ENCODE measurements around the gene ZMYND15.

Gene ZMYND15

DNA sequence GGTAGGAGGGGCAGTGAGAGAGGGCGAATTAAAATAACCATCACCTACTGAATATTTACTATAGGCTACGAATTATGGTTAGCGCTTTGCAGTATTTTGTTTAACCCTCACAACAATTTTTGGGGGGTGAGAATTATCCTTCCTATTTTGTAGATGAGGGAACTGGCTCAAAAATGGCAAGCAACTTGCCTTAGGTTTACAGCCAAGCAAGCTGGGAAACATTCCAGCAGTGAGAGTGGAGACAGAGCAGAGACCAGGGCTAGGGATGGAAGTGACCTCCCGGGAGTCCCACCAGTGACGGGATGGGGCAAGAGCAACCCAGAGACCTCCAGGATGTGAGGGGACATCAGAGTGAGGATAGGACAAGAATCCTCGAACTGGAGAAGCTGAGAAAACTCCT, 46.9 kb downstream of the ZMYND15 start:
- H3K4me3 ChIP-seq (ENCODE audit: low read depth, low read length) = no peak overlapping the region
- no peak for TF ChIP-seq CTCF (IDR thresholded peaks at IDR 0.05; ENCODE audit: low read depth, low read length, missing control alignments)
- DNase-seq (ENCODE audit: low read depth) = no peak

GRCh38 chr17:4788159-4788806, 48.6 kb downstream of the ZMYND15 start:
- no peak overlapping the region for H3K4me3 ChIP-seq (ENCODE audit: low read depth, low read length)
- TF ChIP-seq CTCF (IDR thresholded peaks at IDR 0.05; ENCODE audit: low read depth, low read length, missing control alignments) = no peak
- no peak for DNase-seq (ENCODE audit: low read depth)

GRCh38 chr17:4788807-4789700, 49.4 kb downstream of the ZMYND15 start, which contains the start of gene GLTPD2:
TSS of gene GLTPD2 (plus strand) at chr17:4788964. CDS start at chr17:4789012, 48 bp downstream.
- no peak for TF ChIP-seq CTCF (IDR thresholded peaks at IDR 0.05; ENCODE audit: low read depth, low read length, missing control alignments)
- peak within 1 kb of the TSS; percentile 68 for H3K4me3 ChIP-seq (ENCODE audit: low read depth, low read length)
- DNase-seq (ENCODE audit: low read depth) = no peak

DNA sequence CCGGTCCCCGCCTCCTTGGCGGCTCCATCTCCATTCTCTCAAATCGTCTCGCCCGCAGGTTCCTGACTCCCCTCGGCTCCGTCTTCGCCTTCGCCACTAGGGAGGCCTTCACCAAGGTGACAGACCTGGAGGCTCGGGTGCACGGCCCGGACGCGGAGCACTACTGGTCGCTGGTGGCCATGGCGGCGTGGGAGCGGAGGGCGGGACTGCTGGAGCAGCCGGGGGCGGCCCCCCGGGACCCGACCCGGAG, 50.0 kb downstream of the ZMYND15 start:
- no peak for DNase-seq (ENCODE audit: low read depth)
- TF ChIP-seq CTCF (IDR thresholded peaks at IDR 0.05; ENCODE audit: low read depth, low read length, missing control alignments) = no peak
- peak overlapping the region; percentile 68 for H3K4me3 ChIP-seq (ENCODE audit: low read depth, low read length)

DNA sequence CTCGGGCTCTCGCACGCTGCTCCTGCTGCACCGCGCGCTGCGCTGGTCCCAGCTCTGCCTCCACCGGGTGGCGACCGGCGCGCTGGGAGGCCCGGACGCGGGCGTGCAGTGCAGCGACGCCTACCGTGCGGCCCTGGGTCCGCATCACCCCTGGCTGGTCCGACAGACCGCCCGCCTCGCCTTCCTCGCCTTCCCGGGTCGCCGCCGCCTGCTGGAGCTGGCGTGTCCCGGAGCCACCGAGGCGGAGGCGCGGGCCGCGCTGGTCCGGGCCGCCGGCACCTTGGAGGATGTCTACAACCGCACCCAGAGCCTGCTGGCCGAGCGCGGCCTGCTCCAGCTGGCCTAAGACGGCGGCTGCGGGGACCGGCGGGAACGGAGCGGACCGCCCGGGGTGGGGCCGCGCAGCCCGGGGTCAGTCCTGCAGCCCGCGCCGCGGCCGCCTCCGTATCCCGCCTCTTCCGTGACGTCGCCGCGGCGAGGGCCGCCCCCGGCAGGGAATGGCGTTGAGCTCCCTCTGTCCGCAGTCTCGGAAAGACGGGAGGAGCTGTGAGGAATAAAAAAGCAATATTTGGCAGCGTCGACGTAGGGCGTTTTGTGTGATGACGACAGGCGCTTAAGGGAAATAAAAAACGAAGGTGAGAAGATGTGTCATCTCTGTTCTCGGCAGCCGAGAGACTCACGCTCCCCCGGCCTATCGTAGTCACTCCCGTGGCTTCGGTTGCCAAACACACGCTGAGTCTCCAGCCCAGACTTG, 50.5 kb downstream of the ZMYND15 start:
- H3K4me3 ChIP-seq (ENCODE audit: low read depth, low read length) = peak overlapping the region; percentile 68
- TF ChIP-seq CTCF (IDR thresholded peaks at IDR 0.05; ENCODE audit: low read depth, low read length, missing control alignments) = peak; percentile 76
- peak; percentile 46 for DNase-seq (ENCODE audit: low read depth)

DNA sequence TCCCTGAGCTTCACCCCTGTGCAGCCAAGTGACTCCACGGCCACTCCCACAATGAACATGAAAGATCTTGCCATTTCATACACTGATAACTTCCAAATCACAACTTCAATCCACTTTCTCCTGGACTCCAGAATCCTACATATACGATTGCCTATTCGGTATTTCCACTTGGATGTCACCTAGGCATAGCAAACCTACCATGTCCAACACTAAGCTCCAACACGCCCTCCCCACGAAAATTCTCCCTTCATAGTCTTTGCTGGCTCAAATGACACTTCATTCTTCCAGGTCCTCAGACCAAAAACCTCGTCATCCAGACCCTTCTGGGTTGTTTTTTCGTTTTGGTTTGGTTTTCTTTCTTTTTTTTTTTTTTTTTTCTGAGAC, 51.1 kb downstream of the ZMYND15 start:
- H3K4me3 ChIP-seq (ENCODE audit: low read depth, low read length) = peak overlapping the region; percentile 68
- no peak for DNase-seq (ENCODE audit: low read depth)
- no peak for TF ChIP-seq CTCF (IDR thresholded peaks at IDR 0.05; ENCODE audit: low read depth, low read length, missing control alignments)

Data from GM12864 (cell line).